Activated CD4-positive, alpha-beta T cell treated with anti-CD3 and anti-CD28 coated beads for 36 hours (primary cell): Measurements from ENCODE around the gene VPS18. TPM values are rescaled to one million over a fixed set of nuclear protein-coding genes. Genes with fewer than 3 reads are reported as not detected.

Source experiments
- ATAC-seq: fragments of 200-7000 bp; cut with Tn5 transposase; one replicate; pipeline ENCODE4 v1.10.0; 2021; ENCODE audit warnings: mild to moderate bottlenecking, moderate library complexity
- CTCF ChIA-PET: fragments of 350-600 bp; sonication (Branson Sonifier 250); formaldehyde crosslinking; loops from one replicate; lab custom pipeline; 2021; ENCODE audit warnings: antibody characterized with exemption; lab: Charles Lee
- POLR2A ChIA-PET: fragments of 350-600 bp; sonication (Branson Sonifier 250); formaldehyde crosslinking; loops from one replicate; lab custom pipeline; 2021; ENCODE audit warnings: antibody characterized with exemption, inconsistent platforms; lab: Charles Lee
- DNase-seq: peaks from one replicate; pipeline ENCODE4 v3.0.0-alpha.2; 2020
- H3K27ac Mint-ChIP-seq: one replicate; pipeline ENCODE4 v1.8.0; 2021; ENCODE audit warnings: mixed read lengths
- H3K27me3 Mint-ChIP-seq: one replicate; pipeline ENCODE4 v1.8.0; 2021; ENCODE audit warnings: mixed read lengths
- H3K36me3 Mint-ChIP-seq: one replicate; pipeline ENCODE4 v1.8.0; 2021; ENCODE audit warnings: low read depth, mixed read lengths
- H3K4me1 Mint-ChIP-seq: one replicate; pipeline ENCODE4 v1.8.0; 2021; ENCODE audit warnings: mixed read lengths
- H3K4me3 Mint-ChIP-seq: one replicate; pipeline ENCODE4 v1.8.0; 2021; ENCODE audit warnings: mild to moderate bottlenecking, moderate library complexity, mixed read lengths
- H3K9me3 Mint-ChIP-seq: one replicate; pipeline ENCODE4 v1.8.0; 2021; ENCODE audit warnings: low read depth, mixed read lengths
- intact Hi-C, 2 experiments: fragments of 100-400 bp; cut with DNase I in 1 of 2; cut with micrococcal nuclease in 1 of 2; formaldehyde crosslinking; loops; one replicate each; pipeline versions ENCODE4 v1.14.2 to v1.15.1; 2022 to 2024; cut with DNase I, micrococcal nuclease
- total RNA-seq, 2 experiments: library from RNA; stranded (reverse); gene quantifications; one replicate each; pipeline ENCODE4 v1.2.3, GENCODE V29; 2021

Gene VPS18
- total RNA-seq, 2 experiments from 2014 or later, result 6.2 TPM

- ChIA-PET CTCF (interaction anchor here (0.5 to 10.6 kb wide), 6 partner anchors 8 to 291 kb away, joined by 3 to 98 read pairs (median 4); partner anchors contain the start of gene DLL4), POLR2A (no interaction called here)
- Mint-ChIP-seq H3K27ac (no peak overlapping the region), H3K36me3 (no peaks in the 10 kb centered on the region), H3K4me1 (peaks cover 12% of the 10 kb centered on the region), H3K4me3 (no peak overlapping the region), H3K9me3 (no peaks in the 10 kb centered on the region), H3K27me3 (no peaks in the 10 kb centered on the region)
- DNase-seq, result no peak
- intact Hi-C loops, result no loop called here
- ATAC-seq, result no peak
Measured at GRCh38 chr15:40911693-40912092, 17.4 kb downstream of the VPS18 start.

- Mint-ChIP-seq H3K4me1 (peaks cover 8% of the 10 kb centered on the region), H3K36me3 (no peaks in the 10 kb centered on the region), H3K9me3 (no peaks in the 10 kb centered on the region), H3K27ac (no peak overlapping the region), H3K4me3 (no peak overlapping the region), H3K27me3 (no peaks in the 10 kb centered on the region)
- no peak for DNase-seq
- ChIA-PET POLR2A (no interaction called here), CTCF (interaction anchor here (0.6 kb wide), 1 partner anchor 39 kb away, joined by 4 read pairs; no protein-coding TSS in a partner anchor)
- no peak for ATAC-seq
- intact Hi-C loops, result no loop called here
Measured at GRCh38 chr15:40912478-40912877, 18.2 kb downstream of the VPS18 start.

- H3K4me1 Mint-ChIP-seq, result no peaks in the 10 kb centered on the region
- intact Hi-C loops, result no loop called here
Measured at GRCh38 chr15:40914013-40914412, 19.8 kb downstream of the VPS18 start.

GRCh38 chr15:40914486-40914885 lies 20.2 kb downstream of the VPS18 start:
- no peaks in the 10 kb centered on the region for H3K9me3 Mint-ChIP-seq
- DNase-seq (no peak), ATAC-seq (no peak)
- no peaks in the 10 kb centered on the region for H3K4me1 Mint-ChIP-seq
- H3K4me3 Mint-ChIP-seq, result no peak overlapping the region
- H3K27ac Mint-ChIP-seq, result no peak overlapping the region
- no peaks in the 10 kb centered on the region for H3K27me3 Mint-ChIP-seq
- no peaks in the 10 kb centered on the region for H3K36me3 Mint-ChIP-seq
- POLR2A ChIA-PET, result interaction anchor here (0.6 kb wide), 1 partner anchor 532 kb away, joined by 3 read pairs; no protein-coding TSS in a partner anchor
- CTCF ChIA-PET, result interaction anchor here (0.6 to 2.5 kb wide), 4 partner anchors 10 to 310 kb away, joined by 3 to 13 read pairs (median 4); no protein-coding TSS in a partner anchor
- intact Hi-C loops, result no loop called here

More at GRCh38 chr15:40914013-40914412, 19.8 kb downstream of the VPS18 start:
- H3K27ac Mint-ChIP-seq, result no peak overlapping the region
- H3K9me3 Mint-ChIP-seq, result no peaks in the 10 kb centered on the region
- H3K27me3 Mint-ChIP-seq, result no peaks in the 10 kb centered on the region
- H3K4me3 Mint-ChIP-seq, result no peak overlapping the region
- ChIA-PET CTCF (interaction anchor here (2.5 kb wide), 1 partner anchor 10 kb away, joined by 13 read pairs; no protein-coding TSS in a partner anchor), POLR2A (no interaction called here)
- ATAC-seq, result no peak
- no peaks in the 10 kb centered on the region for H3K36me3 Mint-ChIP-seq
- DNase-seq, result no peak

GRCh38 chr15:40915116-40915661 lies 20.9 kb downstream of the VPS18 start:
- Mint-ChIP-seq H3K9me3 (no peaks in the 10 kb centered on the region), H3K27me3 (no peaks in the 10 kb centered on the region), H3K4me3 (no peak overlapping the region), H3K27ac (no peak overlapping the region), H3K36me3 (no peaks in the 10 kb centered on the region), H3K4me1 (no peaks in the 10 kb centered on the region)
- ChIA-PET POLR2A (interaction anchor here (0.6 kb wide), 1 partner anchor 531 kb away, joined by 3 read pairs; no protein-coding TSS in a partner anchor), CTCF (interaction anchor here (0.6 to 2.5 kb wide), 6 partner anchors 11 to 309 kb away, joined by 3 to 13 read pairs (median 4); no protein-coding TSS in a partner anchor)
- intact Hi-C loops, result no loop called here
- no peak for DNase-seq
- no peak for ATAC-seq

- no peaks in the 10 kb centered on the region for H3K9me3 Mint-ChIP-seq
- no peaks in the 10 kb centered on the region for H3K4me1 Mint-ChIP-seq
- H3K27ac Mint-ChIP-seq, result no peak overlapping the region
- H3K4me3 Mint-ChIP-seq, result no peak overlapping the region
- intact Hi-C loops, result no loop called here
- no peak for ATAC-seq
- CTCF ChIA-PET, result interaction anchor here (1.0 to 2.5 kb wide), 4 partner anchors 12 to 269 kb away, joined by 3 to 13 read pairs (median 4); no protein-coding TSS in a partner anchor
- H3K36me3 Mint-ChIP-seq, result no peaks in the 10 kb centered on the region
- POLR2A ChIA-PET, result no interaction called here
- no peak for DNase-seq
- no peaks in the 10 kb centered on the region for H3K27me3 Mint-ChIP-seq
Measured at GRCh38 chr15:40915679-40916078, 21.4 kb downstream of the VPS18 start.

- H3K27me3 Mint-ChIP-seq, result no peaks in the 10 kb centered on the region
- H3K4me1 Mint-ChIP-seq, result no peaks in the 10 kb centered on the region
- no peaks in the 10 kb centered on the region for H3K36me3 Mint-ChIP-seq
- intact Hi-C loops, result no loop called here
- CTCF ChIA-PET, result interaction anchor here (0.6 to 0.7 kb wide), 2 partner anchors 22 to 334 kb away, joined by 3 to 4 read pairs; no protein-coding TSS in a partner anchor
- H3K4me3 Mint-ChIP-seq, result no peak overlapping the region
- no peak overlapping the region for H3K27ac Mint-ChIP-seq
- DNase-seq, result no peak
- POLR2A ChIA-PET, result no interaction called here
- no peak for ATAC-seq
- no peaks in the 10 kb centered on the region for H3K9me3 Mint-ChIP-seq
Measured at GRCh38 chr15:40917585-40917984, 23.3 kb downstream of the VPS18 start.

- no peak overlapping the region for H3K4me3 Mint-ChIP-seq
- no peaks in the 10 kb centered on the region for H3K4me1 Mint-ChIP-seq
- H3K27me3 Mint-ChIP-seq, result no peaks in the 10 kb centered on the region
- DNase-seq, result no peak
- no peaks in the 10 kb centered on the region for H3K9me3 Mint-ChIP-seq
- ChIA-PET POLR2A (no interaction called here), CTCF (interaction anchor here (0.9 kb wide), 1 partner anchor 13 kb away, joined by 3 read pairs; no protein-coding TSS in a partner anchor)
- no peak for ATAC-seq
- intact Hi-C loops, result no loop called here
- no peak overlapping the region for H3K27ac Mint-ChIP-seq
- H3K36me3 Mint-ChIP-seq, result no peaks in the 10 kb centered on the region
Measured at GRCh38 chr15:40918146-40918798, 24.0 kb downstream of the VPS18 start.

- no peak overlapping the region for H3K4me3 Mint-ChIP-seq
- DNase-seq (no peak), ATAC-seq (no peak)
- H3K9me3 Mint-ChIP-seq, result no peaks in the 10 kb centered on the region
- H3K27me3 Mint-ChIP-seq, result no peaks in the 10 kb centered on the region
- no peaks in the 10 kb centered on the region for H3K4me1 Mint-ChIP-seq
- CTCF ChIA-PET, result interaction anchor here (0.9 to 1.1 kb wide), 3 partner anchors 14 to 187 kb away, joined by 3 to 4 read pairs (median 3); no protein-coding TSS in a partner anchor
- intact Hi-C loops, result no loop called here
- H3K36me3 Mint-ChIP-seq, result no peaks in the 10 kb centered on the region
- POLR2A ChIA-PET, result no interaction called here
- H3K27ac Mint-ChIP-seq, result no peak overlapping the region
Measured at GRCh38 chr15:40918799-40919392, 24.6 kb downstream of the VPS18 start.

GRCh38 chr15:40921949-40922607 lies 27.8 kb downstream of the VPS18 start:
- DNase-seq, result no peak
- H3K27me3 Mint-ChIP-seq, result peaks cover 17% of the 10 kb centered on the region
- ChIA-PET CTCF (interaction anchor here (0.9 to 1.2 kb wide), 2 partner anchors 20 to 43 kb away, joined by 3 read pairs; no protein-coding TSS in a partner anchor), POLR2A (no interaction called here)
- no peaks in the 10 kb centered on the region for H3K9me3 Mint-ChIP-seq
- H3K4me1 Mint-ChIP-seq, result peaks cover 8% of the 10 kb centered on the region
- no peak overlapping the region for H3K4me3 Mint-ChIP-seq
- H3K36me3 Mint-ChIP-seq, result no peaks in the 10 kb centered on the region
- intact Hi-C loops, result no loop called here
- no peak overlapping the region for H3K27ac Mint-ChIP-seq
- ATAC-seq, result no peak

- ATAC-seq (no peak), DNase-seq (no peak)
- Mint-ChIP-seq H3K27me3 (peaks cover 20% of the 10 kb centered on the region), H3K4me3 (no peak overlapping the region), H3K36me3 (no peaks in the 10 kb centered on the region), H3K9me3 (no peaks in the 10 kb centered on the region), H3K4me1 (peaks cover 10% of the 10 kb centered on the region), H3K27ac (no peak overlapping the region)
- POLR2A ChIA-PET, result no interaction called here
- intact Hi-C loops, result no loop called here
- CTCF ChIA-PET, result no interaction called here
Measured at GRCh38 chr15:40922608-40923005, 28.4 kb downstream of the VPS18 start.
